ENCODE data around the gene TYRO3.
"Not testable (repeated sequence)": the region's sequence is repeated elsewhere in the genome, so short reads cannot be mapped to it uniquely, and the experiment has no call there.

- not testable (repeated sequence) for TF ChIP-seq POLR2A, CTCF (IDR thresholded peaks at IDR 0.05)
Observed at GRCh38 chr15:41591217-41591616, 32.2 kb downstream of the TYRO3 start.

All from heart left ventricle (tissue), 13 donors.